NB4 (cell line): Measurements from ENCODE around the gene HSD11B1L.

ENCODE experiments used
- DNase-seq: peaks from one replicate; pipeline ENCODE4 v3.0.0; 2010; ENCODE audit warnings: low read depth
- H3K4me3 ChIP-seq: one replicate; pipeline ENCODE4 v1.5.1; 2011; ENCODE audit warnings: mild to moderate bottlenecking, low read depth, low read length, moderate library complexity
- MYC ChIP-seq: IDR thresholded peaks from 2 replicates; pipeline ENCODE4 v1.6.1; 2011; ENCODE audit warnings: low read depth, low read length
- POLR2A ChIP-seq: IDR thresholded peaks from 2 replicates; pipeline ENCODE4 v1.6.1; 2011; ENCODE audit warnings: mild to moderate bottlenecking; ENCODE audit not compliant: insufficient read length; ENCODE audit errors: extremely low read depth
- TF ChIP-seq, protein P1 (sequence below): IDR thresholded peaks from 2 replicates; pipeline ENCODE4 v1.6.1; 2011; ENCODE audit warnings: low read depth, low read length
- TF ChIP-seq, protein P2 (sequence below): IDR thresholded peaks from one replicate; pipeline ENCODE4 v1.5.1; 2012; ENCODE audit warnings: low read depth, low read length

The HSD11B1L gene

DNA sequence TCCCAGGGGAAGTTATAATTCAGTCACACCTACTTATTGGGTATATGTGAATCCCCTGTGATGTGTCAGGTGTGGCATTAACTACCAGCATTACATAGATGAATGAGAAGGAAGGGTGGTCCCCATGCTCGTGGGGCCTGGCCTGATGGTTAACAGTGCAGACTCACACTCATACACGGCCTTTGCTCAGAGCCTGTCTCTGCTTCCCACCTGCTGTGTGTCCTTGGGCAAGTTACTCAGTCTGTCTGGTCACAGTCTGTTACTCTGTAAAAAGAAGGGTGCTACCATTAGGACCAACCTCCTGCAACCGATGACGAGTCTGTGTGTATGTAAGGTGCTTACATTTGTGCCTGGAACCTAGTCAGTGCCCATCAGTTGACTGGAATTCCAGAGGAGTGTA is 34.1 kb upstream of the HSD11B1L start:
- TF ChIP-seq, protein P1, sequence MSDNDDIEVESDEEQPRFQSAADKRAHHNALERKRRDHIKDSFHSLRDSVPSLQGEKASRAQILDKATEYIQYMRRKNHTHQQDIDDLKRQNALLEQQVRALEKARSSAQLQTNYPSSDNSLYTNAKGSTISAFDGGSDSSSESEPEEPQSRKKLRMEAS = no peak
- TF ChIP-seq MYC (no peak), POLR2A (no peak)
- TF ChIP-seq, protein P2, sequence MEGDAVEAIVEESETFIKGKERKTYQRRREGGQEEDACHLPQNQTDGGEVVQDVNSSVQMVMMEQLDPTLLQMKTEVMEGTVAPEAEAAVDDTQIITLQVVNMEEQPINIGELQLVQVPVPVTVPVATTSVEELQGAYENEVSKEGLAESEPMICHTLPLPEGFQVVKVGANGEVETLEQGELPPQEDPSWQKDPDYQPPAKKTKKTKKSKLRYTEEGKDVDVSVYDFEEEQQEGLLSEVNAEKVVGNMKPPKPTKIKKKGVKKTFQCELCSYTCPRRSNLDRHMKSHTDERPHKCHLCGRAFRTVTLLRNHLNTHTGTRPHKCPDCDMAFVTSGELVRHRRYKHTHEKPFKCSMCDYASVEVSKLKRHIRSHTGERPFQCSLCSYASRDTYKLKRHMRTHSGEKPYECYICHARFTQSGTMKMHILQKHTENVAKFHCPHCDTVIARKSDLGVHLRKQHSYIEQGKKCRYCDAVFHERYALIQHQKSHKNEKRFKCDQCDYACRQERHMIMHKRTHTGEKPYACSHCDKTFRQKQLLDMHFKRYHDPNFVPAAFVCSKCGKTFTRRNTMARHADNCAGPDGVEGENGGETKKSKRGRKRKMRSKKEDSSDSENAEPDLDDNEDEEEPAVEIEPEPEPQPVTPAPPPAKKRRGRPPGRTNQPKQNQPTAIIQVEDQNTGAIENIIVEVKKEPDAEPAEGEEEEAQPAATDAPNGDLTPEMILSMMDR = no peak
- no peak for DNase-seq
- no peak overlapping the region for H3K4me3 ChIP-seq

DNA sequence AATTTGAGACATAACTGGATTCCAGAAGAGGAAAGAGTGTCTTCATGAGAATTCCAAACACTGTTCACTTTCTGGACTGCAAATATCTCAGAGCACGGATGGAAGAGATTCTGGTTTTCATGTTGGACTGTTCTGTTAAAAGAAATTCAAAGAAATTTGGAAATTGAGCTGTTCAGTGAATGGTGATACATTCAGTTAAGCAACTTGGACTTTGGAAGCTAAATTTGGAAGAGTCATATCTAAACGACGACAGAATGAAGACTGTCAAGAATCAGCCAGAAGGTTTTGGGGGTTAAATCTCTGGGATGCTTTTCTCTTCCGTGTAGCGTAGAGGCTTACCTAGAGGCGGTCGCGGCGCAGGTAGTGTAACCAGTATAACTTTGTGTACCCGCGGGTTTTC is 32.4 kb upstream of the HSD11B1L start:
- no peak for DNase-seq
- TF ChIP-seq, protein P1 = no peak
- no peak for TF ChIP-seq MYC
- H3K4me3 ChIP-seq = no peak overlapping the region

DNA sequence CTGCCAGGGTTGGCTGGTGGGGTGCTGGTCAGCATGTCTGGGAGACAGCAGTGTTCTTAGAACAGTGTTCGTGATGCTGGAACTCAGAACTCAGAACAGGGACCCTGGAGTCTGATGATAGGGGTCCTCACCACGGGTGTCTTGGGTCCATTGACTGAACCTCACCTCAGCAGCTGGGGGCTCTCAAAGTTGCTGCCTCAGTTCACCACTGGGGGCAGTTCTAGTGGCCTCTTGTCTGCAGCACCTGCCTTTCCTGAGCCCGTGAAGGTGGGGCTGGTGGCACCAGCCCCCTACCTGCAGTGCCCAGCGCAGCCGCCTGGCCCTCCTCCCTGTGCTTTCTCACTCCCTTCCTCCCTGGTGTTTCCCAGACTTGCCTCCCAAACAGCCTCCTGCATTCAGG is 29.5 kb upstream of the HSD11B1L start:
- no peak overlapping the region for H3K4me3 ChIP-seq
- DNase-seq = no peak
- TF ChIP-seq, protein P2 = no peak
- no peak for TF ChIP-seq POLR2A
- TF ChIP-seq, protein P1 = no peak
- TF ChIP-seq MYC = no peak

DNA sequence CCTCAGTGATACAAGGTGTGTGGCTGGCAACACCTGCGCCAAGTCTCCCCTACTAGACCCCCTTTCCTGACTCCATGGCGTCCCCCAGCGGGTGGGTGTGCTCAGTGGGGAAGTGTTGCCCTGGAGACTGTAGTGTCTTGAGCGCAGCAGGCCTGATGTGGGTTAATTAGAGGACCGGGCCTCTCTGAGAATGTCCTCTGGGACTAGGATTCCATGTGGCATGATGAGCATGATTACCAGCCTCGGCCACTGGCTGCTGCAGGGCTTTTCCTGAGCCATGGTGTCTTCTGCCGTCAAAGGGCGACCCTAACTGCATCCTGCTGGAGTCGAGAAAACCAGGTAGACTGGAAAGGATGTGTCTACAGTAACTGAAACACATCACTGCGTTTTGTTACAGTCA is 28.6 kb upstream of the HSD11B1L start:
- no peak for DNase-seq
- no peak overlapping the region for H3K4me3 ChIP-seq
- TF ChIP-seq POLR2A (no peak), MYC (no peak)
- TF ChIP-seq, protein P2 = no peak
- TF ChIP-seq, protein P1 = no peak

DNA sequence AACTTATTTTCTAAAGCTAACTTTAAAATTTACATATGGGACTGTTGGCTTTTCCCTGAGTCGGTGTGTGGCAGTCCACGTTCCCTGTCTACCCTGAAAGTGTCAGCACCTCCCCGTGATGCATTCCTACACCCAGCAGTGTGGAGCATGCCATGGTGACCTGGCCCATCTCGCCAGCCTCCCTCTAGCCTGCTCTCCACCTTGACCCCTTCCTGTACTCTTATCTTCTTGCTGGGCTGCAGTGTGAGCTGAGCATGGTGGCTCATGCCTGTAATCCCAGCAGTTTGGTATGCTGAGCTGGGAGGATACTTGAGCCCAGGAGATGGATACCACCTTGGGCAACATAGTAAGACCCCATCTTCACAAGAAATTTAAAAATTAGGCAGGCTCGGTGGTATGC is 25.9 kb upstream of the HSD11B1L start:
- TF ChIP-seq, protein P1 = no peak
- no peak for TF ChIP-seq MYC
- TF ChIP-seq, protein P2 = no peak
- no peak for TF ChIP-seq POLR2A
- DNase-seq = no peak
- no peak overlapping the region for H3K4me3 ChIP-seq

DNA sequence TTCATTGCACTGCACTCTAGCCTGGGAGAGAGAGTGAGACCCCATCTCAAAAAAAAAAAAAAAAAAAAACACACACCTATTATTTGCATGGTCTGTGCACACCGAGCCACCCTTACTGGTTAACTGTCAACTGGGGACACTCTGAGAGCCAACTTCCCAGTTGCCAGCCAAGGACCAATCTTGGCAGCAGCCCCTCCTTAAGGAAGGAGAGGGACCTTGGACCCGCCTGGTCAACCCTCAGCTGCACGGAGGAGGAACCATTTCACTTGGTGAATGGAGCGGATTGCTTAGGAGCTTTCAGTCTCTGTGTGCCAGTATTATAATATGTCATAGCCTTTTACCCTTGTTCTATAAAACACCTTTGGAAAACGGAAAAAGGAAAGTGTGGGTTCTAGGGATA is 25.4 kb upstream of the HSD11B1L start:
- no peak overlapping the region for H3K4me3 ChIP-seq
- TF ChIP-seq MYC = no peak
- TF ChIP-seq, protein P2 = no peak
- TF ChIP-seq, protein P1 = no peak
- TF ChIP-seq POLR2A = no peak
- no peak for DNase-seq
